IMR-90 (cell line): ENCODE data around the gene ABCA2. TPM values are rescaled to one million over a fixed set of nuclear protein-coding genes. Genes with fewer than 3 reads are reported as not detected.
A peak's percentile ranks its signal among the peaks of the same experiment; 100 is the strongest.

Experiments
- ATAC-seq: fragments of 200-7000 bp; cut with Tn5 transposase; 2 replicates; pipeline ENCODE4 v1.9.1; 2020; ENCODE audit warnings: low read depth, mild to moderate bottlenecking, moderate library complexity
- BruUV-seq: library from RNA; stranded (reverse); fragments of 400-500 nt; replicated peaks from 2 replicates; lab custom pipeline; 2021; lab: Mats Ljungman, UMichigan
- CTCF ChIA-PET: fragments of 300-600 bp; formaldehyde crosslinking; extraction: SDS; loops from one replicate; lab custom pipeline; 2021; ENCODE audit warnings: antibody characterized with exemption; lab: Yijun Ruan, JAX
- POLR2A ChIA-PET: fragments of 300-600 bp; sonication (Branson Sonifier 250); formaldehyde crosslinking; loops from one replicate; lab custom pipeline; 2022; ENCODE audit warnings: antibody characterized with exemption; ENCODE audit not compliant: unreplicated experiment; lab: Charles Lee
- DNase-seq: peaks from one replicate; pipeline ENCODE4 v3.0.0; 2013
- H2AFZ ChIP-seq: replicated peaks from 2 replicates; pipeline ENCODE3; 2013; ENCODE audit warnings: low read length, mild to moderate bottlenecking; ENCODE audit not compliant: poor library complexity
- H2AK5ac ChIP-seq: 2 replicates; pipeline ENCODE4 v1.6.1; 2013; ENCODE audit warnings: low read depth, low read length, inconsistent platforms
- H2AK9ac ChIP-seq: replicated peaks from 2 replicates; pipeline ENCODE3; 2013; ENCODE audit warnings: mild to moderate bottlenecking, low read depth, low read length, moderate library complexity; ENCODE audit not compliant: poor library complexity
- H2BK120ac ChIP-seq: 2 replicates; pipeline ENCODE4 v1.6.1; 2013; ENCODE audit warnings: low read depth, low read length, inconsistent platforms
- H2BK15ac ChIP-seq: 3 replicates; pipeline ENCODE4 v1.6.1; 2013; ENCODE audit warnings: low read depth, low read length, inconsistent platforms
- H2BK20ac ChIP-seq: 2 replicates; pipeline ENCODE4 v1.6.1; 2013; ENCODE audit warnings: low read depth, mild to moderate bottlenecking, inconsistent platforms, low read length, moderate library complexity
- H2BK5ac ChIP-seq: 2 replicates; pipeline ENCODE4 v1.6.1; 2013; ENCODE audit warnings: mild to moderate bottlenecking, low read depth, low read length, inconsistent platforms; ENCODE audit not compliant: poor library complexity, severe bottlenecking
- H3K14ac ChIP-seq: replicated peaks from 2 replicates; pipeline ENCODE4 v1.6.1; 2013; ENCODE audit warnings: low read depth, low read length, inconsistent platforms
- H3K18ac ChIP-seq: 2 replicates; pipeline ENCODE4 v1.6.1; 2013; ENCODE audit warnings: low read depth, low read length, control low read depth
- H3K23ac ChIP-seq: 2 replicates; pipeline ENCODE4 v1.6.1; 2013; ENCODE audit warnings: low read depth, low read length, inconsistent platforms
- H3K27ac ChIP-seq: 2 replicates; pipeline ENCODE4 v1.5.1; 2013; ENCODE audit warnings: mild to moderate bottlenecking, control low read depth, low read length; ENCODE audit not compliant: insufficient read depth
- H3K27me3 ChIP-seq: 2 replicates; pipeline ENCODE4 v1.6.1; 2013; ENCODE audit warnings: low read length; ENCODE audit not compliant: control insufficient read depth, insufficient read depth
- H3K36me3 ChIP-seq: 2 replicates; pipeline ENCODE4 v1.6.1; 2013; ENCODE audit warnings: low read length, mixed read lengths; ENCODE audit not compliant: control insufficient read depth, insufficient read depth
- H3K4ac ChIP-seq: 2 replicates; pipeline ENCODE4 v1.6.1; 2013; ENCODE audit warnings: low read depth, low read length, inconsistent platforms
- H3K4me1 ChIP-seq: 2 replicates; pipeline ENCODE4 v1.6.1; 2013; ENCODE audit warnings: low read length, mixed read lengths; ENCODE audit not compliant: control insufficient read depth, insufficient read depth
- H3K4me2 ChIP-seq: 2 replicates; pipeline ENCODE4 v1.6.1; 2013; ENCODE audit warnings: low read depth, mild to moderate bottlenecking, control low read depth, low read length, moderate library complexity
- H3K4me3 ChIP-seq: 2 replicates; pipeline ENCODE4 v1.5.1; 2013; ENCODE audit warnings: low read depth, mild to moderate bottlenecking, control low read depth, low read length, moderate library complexity; ENCODE audit not compliant: insufficient read depth
- H3K56ac ChIP-seq: 2 replicates; pipeline ENCODE4 v1.6.1; 2013; ENCODE audit warnings: low read length, inconsistent platforms; ENCODE audit not compliant: insufficient read depth; ENCODE audit errors: extremely low read depth
- H3K79me1 ChIP-seq, 2 experiments: 2 replicates each; pipeline ENCODE4 v1.6.1; 2013; ENCODE audit warnings: low read length in 2 of 2, inconsistent platforms in 1 of 2, low read depth in 1 of 2
- H3K9ac ChIP-seq: 2 replicates; pipeline ENCODE4 v1.6.1; 2013; ENCODE audit warnings: low read depth, low read length, control low read depth
- H3K9me1 ChIP-seq: 2 replicates; pipeline ENCODE4 v1.6.1; 2013; ENCODE audit warnings: low read length, inconsistent platforms; ENCODE audit not compliant: insufficient read depth
- H3K9me3 ChIP-seq: 2 replicates; pipeline ENCODE4 v1.6.1; 2013; ENCODE audit warnings: low read length; ENCODE audit not compliant: control insufficient read depth, insufficient read depth
- H4K20me1 ChIP-seq: 2 replicates; pipeline ENCODE4 v1.6.1; 2013; ENCODE audit warnings: low read length, inconsistent platforms; ENCODE audit not compliant: insufficient read depth
- H4K5ac ChIP-seq: 2 replicates; pipeline ENCODE4 v1.6.1; 2013; ENCODE audit warnings: mild to moderate bottlenecking, low read depth, low read length, control low read depth
- H4K8ac ChIP-seq, 2 experiments: 2 replicates each; pipeline ENCODE4 v1.6.1; 2013; ENCODE audit warnings: low read depth in 2 of 2, low read length in 2 of 2, control low read depth in 1 of 2, inconsistent platforms in 1 of 2
- H4K91ac ChIP-seq: 2 replicates; pipeline ENCODE4 v1.6.1; 2013; ENCODE audit warnings: low read depth, low read length, inconsistent platforms; ENCODE audit not compliant: insufficient read depth
- FOS ChIP-seq: fragments of 150-350 bp; IDR thresholded peaks from 2 replicates; pipeline ENCODE4 v1.6.1; 2016; ENCODE audit warnings: low read depth, low read length
- MAFK ChIP-seq: IDR thresholded peaks from 2 replicates; pipeline ENCODE4 v1.6.1; 2012; ENCODE audit warnings: low read depth, low read length, improper control_type of control experiment
- MXI1 ChIP-seq: IDR thresholded peaks from 2 replicates; pipeline ENCODE4 v1.6.1; 2012; ENCODE audit warnings: low read depth, mild to moderate bottlenecking, low read length, moderate library complexity, borderline replicate concordance
- POLR2A ChIP-seq: IDR thresholded peaks from 2 replicates; pipeline ENCODE4 v1.6.1; 2012; ENCODE audit warnings: mild to moderate bottlenecking, low read depth, low read length
- RAD21 ChIP-seq: IDR thresholded peaks from 2 replicates; pipeline ENCODE4 v1.6.1; 2012; ENCODE audit warnings: low read length, improper control_type of control experiment
- RFX5 ChIP-seq: IDR thresholded peaks from 2 replicates; pipeline ENCODE4 v1.8.0; 2012; ENCODE audit warnings: low read depth, mild to moderate bottlenecking, low read length, moderate library complexity
- SMC3 ChIP-seq: fragments of 150-350 bp; IDR thresholded peaks from 2 replicates; pipeline ENCODE4 v1.6.1; 2016; ENCODE audit warnings: low read depth, mild to moderate bottlenecking, antibody characterized with exemption, low read length, moderate library complexity
- WGBS, 2 experiments: methylation state at CpG; one replicate each; pipeline versions ENCODE4 v1.1.5 to v1.1.7; 2013; ENCODE audit warnings: missing lambda C conversion rate in 2 of 2; ENCODE audit not compliant: insufficient read length in 1 of 2; ENCODE audit errors: extremely low coverage in 2 of 2; 5-methylcytosine and 5-hydroxymethylcytosine counted together
- dilution Hi-C: fragments of 300-500 bp; cut with HindIII; formaldehyde crosslinking; loops from one replicate; pipeline ENCODE4 v1.14.3; 2018; ENCODE audit warnings: low sequenced_read_pairs; ENCODE audit not compliant: unreplicated experiment
- in situ Hi-C: fragments of 300-500 bp; cut with MboI; formaldehyde crosslinking; loops from 3 replicates; pipeline ENCODE4 v1.14.3; 2019; ENCODE audit warnings: low sequenced_read_pairs, inconsistent platforms, mixed read lengths
- intact Hi-C: fragments of 100-400 bp; cut with micrococcal nuclease; formaldehyde crosslinking; loops from 2 replicates; pipeline ENCODE4 v1.10.0; 2022
- polyA plus RNA-seq, 3 experiments: library from polyadenylated mRNA; depleted of rRNA; stranded (reverse); fragments of >200 nt; gene quantifications; 2 replicates each; pipeline ENCODE4 v1.2.3, GENCODE V29; 2012; ENCODE audit warnings: low replicate concordance in 1 of 3
- total RNA-seq: library from RNA; depleted of rRNA; stranded (reverse); fragments of >200 nt; gene quantifications from 2 replicates; pipeline ENCODE4 v1.2.3, GENCODE V29; 2012
- TF ChIP-seq, protein P1 (sequence below): conservative IDR thresholded peaks from 2 replicates; pipeline ENCODE4 v1.5.1; 2012; ENCODE audit warnings: mild to moderate bottlenecking, low read depth, low read length, improper control_type of control experiment

ABCA2 gene
- total and polyA plus RNA-seq, 2 of the 4 experiments (the other 2 are of a cell fraction) = 3.8 to 46.0 TPM

DNA sequence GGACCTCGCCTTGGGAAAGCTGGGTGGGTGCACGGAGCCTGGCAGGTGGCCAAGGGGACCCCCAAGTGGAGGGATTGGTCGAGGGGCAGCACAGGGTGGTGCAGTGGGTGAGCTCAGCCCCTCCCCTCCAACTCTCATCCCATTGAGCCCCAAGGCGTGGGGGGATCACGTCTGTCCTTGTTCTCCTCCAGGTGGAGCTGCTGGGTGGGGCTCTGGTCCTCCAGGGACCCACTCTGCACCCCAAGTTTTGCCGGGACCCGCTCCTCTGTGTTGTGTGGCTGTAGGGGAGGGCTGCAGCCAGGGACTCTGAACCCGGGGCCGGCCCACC is 7.4 kb upstream of the ABCA2 start:
- H3K9ac ChIP-seq = no peak overlapping the region
- H2BK120ac ChIP-seq = no peak overlapping the region
- WGBS, 2 experiments = no CpG with 5 or more reads among the region's 9 CpGs
- TF ChIP-seq POLR2A = no peak
- no peak for TF ChIP-seq SMC3
- no peak for TF ChIP-seq RAD21
- TF ChIP-seq RFX5 = no peak
- no peak for TF ChIP-seq MAFK
- TF ChIP-seq FOS = no peak
- TF ChIP-seq, protein P1, sequence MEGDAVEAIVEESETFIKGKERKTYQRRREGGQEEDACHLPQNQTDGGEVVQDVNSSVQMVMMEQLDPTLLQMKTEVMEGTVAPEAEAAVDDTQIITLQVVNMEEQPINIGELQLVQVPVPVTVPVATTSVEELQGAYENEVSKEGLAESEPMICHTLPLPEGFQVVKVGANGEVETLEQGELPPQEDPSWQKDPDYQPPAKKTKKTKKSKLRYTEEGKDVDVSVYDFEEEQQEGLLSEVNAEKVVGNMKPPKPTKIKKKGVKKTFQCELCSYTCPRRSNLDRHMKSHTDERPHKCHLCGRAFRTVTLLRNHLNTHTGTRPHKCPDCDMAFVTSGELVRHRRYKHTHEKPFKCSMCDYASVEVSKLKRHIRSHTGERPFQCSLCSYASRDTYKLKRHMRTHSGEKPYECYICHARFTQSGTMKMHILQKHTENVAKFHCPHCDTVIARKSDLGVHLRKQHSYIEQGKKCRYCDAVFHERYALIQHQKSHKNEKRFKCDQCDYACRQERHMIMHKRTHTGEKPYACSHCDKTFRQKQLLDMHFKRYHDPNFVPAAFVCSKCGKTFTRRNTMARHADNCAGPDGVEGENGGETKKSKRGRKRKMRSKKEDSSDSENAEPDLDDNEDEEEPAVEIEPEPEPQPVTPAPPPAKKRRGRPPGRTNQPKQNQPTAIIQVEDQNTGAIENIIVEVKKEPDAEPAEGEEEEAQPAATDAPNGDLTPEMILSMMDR = no peak
- TF ChIP-seq MXI1 = no peak
- H2AK9ac ChIP-seq = no peak overlapping the region
- H3K4me3 ChIP-seq = no peak overlapping the region
- intact Hi-C loops = loop anchor here (1.0 kb wide), 3 partner anchors 87 to 248 kb away; no protein-coding TSS in a partner anchor
- H2BK5ac ChIP-seq = no peak overlapping the region
- H4K5ac ChIP-seq = no peak overlapping the region
- ChIA-PET CTCF (interaction anchor here (0.6 to 3.1 kb wide), 7 partner anchors 11 to 249 kb away, joined by 3 to 27 read pairs (median 4); partner anchors contain the start of gene NPDC1), POLR2A (no interaction called here)
- H2BK20ac ChIP-seq = no peak overlapping the region
- no peak overlapping the region for H3K23ac ChIP-seq
- H3K9me3 ChIP-seq = no peaks in the 10 kb centered on the region
- H3K9me1 ChIP-seq = no peaks in the 10 kb centered on the region
- no peaks in the 10 kb centered on the region for H3K79me1 ChIP-seq
- DNase-seq (no peak), ATAC-seq (no peak; the same call in 1 of the 2 replicates)
- no peak overlapping the region for H4K91ac ChIP-seq
- H3K27ac ChIP-seq = no peak overlapping the region
- peaks cover 2% of the 10 kb centered on the region; the same call in 1 of the 2 replicates for H3K27me3 ChIP-seq
- BruUV-seq = no TSS peak
- no peaks in the 10 kb centered on the region for H3K4me1 ChIP-seq
- no peaks in the 10 kb centered on the region; the same call in 1 of the 2 replicates for H4K20me1 ChIP-seq
- H3K4me2 ChIP-seq = no peak overlapping the region
- no peak overlapping the region for H3K56ac ChIP-seq
- no peak overlapping the region for H2AK5ac ChIP-seq
- no peak overlapping the region for H4K8ac ChIP-seq
- H2AFZ ChIP-seq = peak overlapping the region; percentile 53
- H2BK15ac ChIP-seq = no peak overlapping the region
- no peak overlapping the region for H3K4ac ChIP-seq
- peaks cover 15% of the 10 kb centered on the region for H3K36me3 ChIP-seq
- H3K18ac ChIP-seq = no peak overlapping the region
- in situ Hi-C loops = loop anchor here (10.0 kb wide), 1 partner anchor 251 kb away; no protein-coding TSS in a partner anchor
- H3K14ac ChIP-seq = no peak overlapping the region
- dilution Hi-C loops = no loop called here
